ENCODE data around the gene HNRNPA3. TPM values are rescaled to one million over a fixed set of nuclear protein-coding genes. Genes with fewer than 3 reads are reported as not detected.
A peak's percentile ranks its signal among the peaks of the same experiment; 100 is the strongest.

HNRNPA3 gene
- total and polyA plus RNA-seq, 2 of the 13 experiments (the other 11 are each of a cell fraction or from before 2014, with no cell fraction given): 73.3 to 97.7 TPM

GRCh38 chr2:177264693-177265587 is 52.3 kb downstream of the HNRNPA3 start, which contains the start of gene NFE2L2 (continued):
- no peak; the same call in 1 of the 2 replicates for TF ChIP-seq ZNF281 (CRISPR knock-in tag; IDR thresholded peaks at IDR 0.05; ENCODE audit: borderline replicate concordance)
- peak; percentile 96 for TF ChIP-seq ZNF687 (CRISPR knock-in tag; IDR thresholded peaks at IDR 0.05)
- peak; percentile 64 for TF ChIP-seq ZNF362 (CRISPR knock-in tag; IDR thresholded peaks at IDR 0.05; ENCODE audit: borderline replicate concordance)
- peak; percentile 96 for TF ChIP-seq ZNF543 (CRISPR knock-in tag; IDR thresholded peaks at IDR 0.05)
- TF ChIP-seq ZNF383 (CRISPR knock-in tag; IDR thresholded peaks at IDR 0.05; ENCODE audit: borderline replicate concordance): no peak
- TF ChIP-seq HOXA7 (CRISPR knock-in tag; IDR thresholded peaks at IDR 0.05): no peak
- peak; percentile 96 for TF ChIP-seq ZNF136 (CRISPR knock-in tag; IDR thresholded peaks at IDR 0.05; ENCODE audit: low read depth)
- TF ChIP-seq ZNF770 (CRISPR knock-in tag; IDR thresholded peaks at IDR 0.05): peak; percentile 73
- peak; percentile 92 for TF ChIP-seq PRDM10 (CRISPR knock-in tag; IDR thresholded peaks at IDR 0.05; ENCODE audit: low read depth)
- no peak for TF ChIP-seq EED (CRISPR knock-in tag; IDR thresholded peaks at IDR 0.05)
- TF ChIP-seq ZFP41 (CRISPR knock-in tag; IDR thresholded peaks at IDR 0.05; ENCODE audit: borderline replicate concordance): no peak
- no peak for TF ChIP-seq PRPF4 (IDR thresholded peaks at IDR 0.05; ENCODE audit: low read depth, low read length, poor library complexity, severe bottlenecking)

Data from HepG2 (cell line).